ENCODE data around the gene KIF21A.
A peak's percentile ranks its signal among the peaks of the same experiment; 100 is the strongest.

The KIF21A gene

GRCh38 chr12:39448038-39448437 is 5.1 kb upstream of the KIF21A start:
- TF ChIP-seq, protein P1, sequence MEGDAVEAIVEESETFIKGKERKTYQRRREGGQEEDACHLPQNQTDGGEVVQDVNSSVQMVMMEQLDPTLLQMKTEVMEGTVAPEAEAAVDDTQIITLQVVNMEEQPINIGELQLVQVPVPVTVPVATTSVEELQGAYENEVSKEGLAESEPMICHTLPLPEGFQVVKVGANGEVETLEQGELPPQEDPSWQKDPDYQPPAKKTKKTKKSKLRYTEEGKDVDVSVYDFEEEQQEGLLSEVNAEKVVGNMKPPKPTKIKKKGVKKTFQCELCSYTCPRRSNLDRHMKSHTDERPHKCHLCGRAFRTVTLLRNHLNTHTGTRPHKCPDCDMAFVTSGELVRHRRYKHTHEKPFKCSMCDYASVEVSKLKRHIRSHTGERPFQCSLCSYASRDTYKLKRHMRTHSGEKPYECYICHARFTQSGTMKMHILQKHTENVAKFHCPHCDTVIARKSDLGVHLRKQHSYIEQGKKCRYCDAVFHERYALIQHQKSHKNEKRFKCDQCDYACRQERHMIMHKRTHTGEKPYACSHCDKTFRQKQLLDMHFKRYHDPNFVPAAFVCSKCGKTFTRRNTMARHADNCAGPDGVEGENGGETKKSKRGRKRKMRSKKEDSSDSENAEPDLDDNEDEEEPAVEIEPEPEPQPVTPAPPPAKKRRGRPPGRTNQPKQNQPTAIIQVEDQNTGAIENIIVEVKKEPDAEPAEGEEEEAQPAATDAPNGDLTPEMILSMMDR (IDR thresholded peaks at IDR 0.05; ENCODE audit: control insufficient read depth, insufficient read depth, low read depth, low read length, missing control alignments), result no peak
- no peak for DNase-seq (ENCODE audit: low read depth)
- H3K4me3 ChIP-seq (ENCODE audit: control insufficient read depth, low read depth, low read length), result no peak overlapping the region

- TF ChIP-seq, protein P1 (IDR thresholded peaks at IDR 0.05; ENCODE audit: control insufficient read depth, insufficient read depth, low read depth, low read length, missing control alignments), result no peak
- no peak for DNase-seq (ENCODE audit: low read depth)
- peak overlapping the region; percentile 68; the same call in 1 of the 2 replicates for H3K4me3 ChIP-seq (ENCODE audit: control insufficient read depth, low read depth, low read length)
Measured at GRCh38 chr12:39443929-39444209, 949 bp upstream of the KIF21A start.

DNA sequence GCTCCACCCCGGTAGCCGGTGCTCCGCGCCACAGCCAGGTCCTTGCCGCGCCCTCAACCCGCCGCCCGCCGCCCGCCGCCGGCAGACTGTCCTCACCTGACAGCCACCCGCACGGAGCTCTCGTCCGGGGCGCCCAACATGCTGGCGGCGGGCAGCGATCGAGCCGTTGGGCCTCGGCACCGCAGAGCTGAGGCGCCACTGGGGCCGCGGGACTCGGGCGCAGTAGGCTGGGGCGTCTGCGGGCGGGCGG is 164 bp downstream of the KIF21A start:
- DNase-seq (ENCODE audit: low read depth), result no peak
- TF ChIP-seq, protein P1 (IDR thresholded peaks at IDR 0.05; ENCODE audit: control insufficient read depth, insufficient read depth, low read depth, low read length, missing control alignments), result no peak
- H3K4me3 ChIP-seq (ENCODE audit: control insufficient read depth, low read depth, low read length), result peak overlapping the region; percentile 68

- no peak for DNase-seq (ENCODE audit: low read depth)
Measured at GRCh38 chr12:39441963-39442830, 723 bp downstream of the KIF21A start.

DNA sequence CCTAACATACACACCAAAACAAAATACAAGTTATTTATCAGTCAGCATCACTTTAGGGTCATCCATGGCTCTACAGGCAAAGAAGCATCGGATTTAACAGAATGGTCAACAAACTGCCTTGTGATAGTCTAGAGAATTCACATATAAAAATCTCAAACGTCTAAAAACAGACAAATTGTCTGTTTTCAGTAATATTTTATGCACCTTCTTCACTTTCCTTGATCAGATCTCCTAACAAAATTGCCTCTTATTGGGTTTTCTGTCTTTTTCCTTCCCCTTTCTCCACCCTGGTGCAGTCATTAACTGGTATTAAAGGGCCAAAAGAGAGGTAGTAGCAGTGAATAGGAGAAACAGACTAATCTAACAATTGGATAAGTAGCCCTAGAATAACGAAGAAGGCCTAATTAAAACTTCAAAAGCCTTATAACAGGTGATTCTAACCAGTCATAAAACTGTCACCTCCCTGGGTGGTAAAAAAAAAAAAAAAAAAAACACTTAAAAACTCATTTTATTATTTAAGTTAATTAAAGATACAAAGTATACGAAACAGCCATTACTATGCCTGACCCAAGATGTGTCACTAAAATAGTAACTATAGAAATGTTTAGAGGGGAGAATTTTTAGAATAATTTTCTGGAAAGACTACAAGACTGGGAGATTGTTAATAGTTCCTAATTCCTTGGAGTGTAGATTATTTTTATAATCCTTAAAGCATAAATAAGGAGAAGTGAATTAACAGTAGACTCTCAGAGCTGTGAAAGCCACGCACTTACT is 1.5 kb downstream of the KIF21A start:
- DNase-seq (ENCODE audit: low read depth), result no peak
- TF ChIP-seq, protein P1 (IDR thresholded peaks at IDR 0.05; ENCODE audit: control insufficient read depth, insufficient read depth, low read depth, low read length, missing control alignments), result no peak
- H3K4me3 ChIP-seq (ENCODE audit: control insufficient read depth, low read depth, low read length), result no peak overlapping the region

More at GRCh38 chr12:39441963-39442830, 723 bp downstream of the KIF21A start:
- H3K4me3 ChIP-seq (ENCODE audit: control insufficient read depth, low read depth, low read length), result peak overlapping the region; percentile 68
- TF ChIP-seq, protein P1 (IDR thresholded peaks at IDR 0.05; ENCODE audit: control insufficient read depth, insufficient read depth, low read depth, low read length, missing control alignments), result no peak

GRCh38 chr12:39440781-39441180 is 2.1 kb downstream of the KIF21A start:
- TF ChIP-seq, protein P1 (IDR thresholded peaks at IDR 0.05; ENCODE audit: control insufficient read depth, insufficient read depth, low read depth, low read length, missing control alignments), result no peak
- no peak for DNase-seq (ENCODE audit: low read depth)
- no peak overlapping the region for H3K4me3 ChIP-seq (ENCODE audit: control insufficient read depth, low read depth, low read length)

Measured in AG09309 (cell line).